Measurements from ENCODE around the gene IL18R1.
"Not testable (repeated sequence)": the region's sequence is repeated elsewhere in the genome, so short reads cannot be mapped to it uniquely, and the experiment has no call there.

Gene IL18R1

DNA sequence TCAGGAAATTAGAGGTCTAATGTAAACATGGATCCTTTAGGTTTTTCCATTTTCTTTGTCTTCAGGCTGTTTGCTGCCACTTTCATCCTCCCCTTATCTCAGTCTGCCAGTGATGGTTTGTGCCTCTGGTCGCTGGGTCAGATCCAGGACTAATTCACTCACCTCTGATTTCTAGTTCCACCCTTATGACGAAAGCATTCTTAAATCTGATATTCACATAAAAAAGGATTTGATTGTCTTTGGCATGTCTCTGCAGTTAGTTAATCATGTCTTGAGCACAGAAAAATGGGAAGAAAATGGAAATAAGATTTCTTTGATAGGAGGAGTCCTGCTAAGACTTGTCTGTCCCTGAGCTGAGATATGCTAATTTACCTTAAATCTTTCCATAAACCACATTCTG is 39.7 kb upstream of the IL18R1 start:
- TF ChIP-seq, protein P1, sequence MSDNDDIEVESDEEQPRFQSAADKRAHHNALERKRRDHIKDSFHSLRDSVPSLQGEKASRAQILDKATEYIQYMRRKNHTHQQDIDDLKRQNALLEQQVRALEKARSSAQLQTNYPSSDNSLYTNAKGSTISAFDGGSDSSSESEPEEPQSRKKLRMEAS (IDR thresholded peaks at IDR 0.05; ENCODE audit: low read depth, low read length), result no peak
- DNase-seq (ENCODE audit: low read depth), result no peak
- no peak overlapping the region for H3K4me3 ChIP-seq (ENCODE audit: low read depth, low read length)

DNA sequence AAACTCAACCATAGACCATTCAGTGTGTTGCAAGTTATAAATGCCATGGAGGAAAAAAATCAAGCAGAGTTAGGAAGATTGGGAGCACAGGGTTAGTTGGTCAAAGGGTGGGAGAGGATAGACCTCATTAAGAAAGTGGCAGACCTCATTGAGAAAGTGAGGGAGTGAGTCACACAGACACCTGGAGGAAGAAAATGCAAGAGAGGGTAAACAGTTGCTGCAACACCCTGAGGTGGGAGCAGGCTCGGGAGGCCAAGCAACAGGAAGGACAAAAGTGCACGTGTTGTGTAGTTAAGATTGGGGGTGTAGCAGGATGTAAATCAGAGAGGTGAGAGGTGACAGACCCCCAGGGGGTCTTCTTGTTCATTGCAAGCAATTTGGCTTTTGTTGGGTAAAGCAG is 37.9 kb upstream of the IL18R1 start:
- no peak overlapping the region for H3K4me3 ChIP-seq (ENCODE audit: low read depth, low read length)
- peak; percentile 62 for DNase-seq (ENCODE audit: low read depth)
- TF ChIP-seq, protein P1 (IDR thresholded peaks at IDR 0.05; ENCODE audit: low read depth, low read length), result peak; percentile 83
- TF ChIP-seq POLR2A (IDR thresholded peaks at IDR 0.05; ENCODE audit: extremely low read depth, insufficient read length), result no peak
- peak; percentile 63; the same call in 1 of the 2 replicates for TF ChIP-seq MYC (IDR thresholded peaks at IDR 0.05; ENCODE audit: low read depth, low read length)

DNA sequence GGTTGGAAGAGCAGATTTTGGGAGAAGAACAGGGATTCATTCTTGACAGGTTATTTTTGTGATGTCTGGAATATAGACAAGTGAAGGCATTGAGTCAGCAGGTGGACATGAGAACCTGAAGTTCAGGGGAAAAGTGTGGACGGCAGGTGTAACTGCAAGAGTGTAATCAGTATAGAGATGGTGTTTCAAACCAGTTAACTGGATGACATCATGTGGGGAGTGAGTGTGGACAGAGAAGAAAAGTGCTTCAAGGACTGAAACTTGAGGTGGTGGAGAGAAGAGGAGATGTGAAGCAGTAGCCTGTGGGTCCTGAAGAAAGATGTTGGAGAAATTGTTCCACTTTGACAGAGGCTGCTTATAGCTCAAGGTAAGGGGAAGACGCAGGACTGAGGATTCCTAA is 37.2 kb upstream of the IL18R1 start:
- H3K4me3 ChIP-seq (ENCODE audit: low read depth, low read length), result no peak overlapping the region
- TF ChIP-seq, protein P2, sequence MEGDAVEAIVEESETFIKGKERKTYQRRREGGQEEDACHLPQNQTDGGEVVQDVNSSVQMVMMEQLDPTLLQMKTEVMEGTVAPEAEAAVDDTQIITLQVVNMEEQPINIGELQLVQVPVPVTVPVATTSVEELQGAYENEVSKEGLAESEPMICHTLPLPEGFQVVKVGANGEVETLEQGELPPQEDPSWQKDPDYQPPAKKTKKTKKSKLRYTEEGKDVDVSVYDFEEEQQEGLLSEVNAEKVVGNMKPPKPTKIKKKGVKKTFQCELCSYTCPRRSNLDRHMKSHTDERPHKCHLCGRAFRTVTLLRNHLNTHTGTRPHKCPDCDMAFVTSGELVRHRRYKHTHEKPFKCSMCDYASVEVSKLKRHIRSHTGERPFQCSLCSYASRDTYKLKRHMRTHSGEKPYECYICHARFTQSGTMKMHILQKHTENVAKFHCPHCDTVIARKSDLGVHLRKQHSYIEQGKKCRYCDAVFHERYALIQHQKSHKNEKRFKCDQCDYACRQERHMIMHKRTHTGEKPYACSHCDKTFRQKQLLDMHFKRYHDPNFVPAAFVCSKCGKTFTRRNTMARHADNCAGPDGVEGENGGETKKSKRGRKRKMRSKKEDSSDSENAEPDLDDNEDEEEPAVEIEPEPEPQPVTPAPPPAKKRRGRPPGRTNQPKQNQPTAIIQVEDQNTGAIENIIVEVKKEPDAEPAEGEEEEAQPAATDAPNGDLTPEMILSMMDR (IDR thresholded peaks at IDR 0.05; ENCODE audit: low read depth, low read length), result no peak
- no peak for TF ChIP-seq POLR2A (IDR thresholded peaks at IDR 0.05; ENCODE audit: extremely low read depth, insufficient read length)
- no peak for TF ChIP-seq MYC (IDR thresholded peaks at IDR 0.05; ENCODE audit: low read depth, low read length)
- TF ChIP-seq, protein P1 (IDR thresholded peaks at IDR 0.05; ENCODE audit: low read depth, low read length), result no peak
- no peak for DNase-seq (ENCODE audit: low read depth)

DNA sequence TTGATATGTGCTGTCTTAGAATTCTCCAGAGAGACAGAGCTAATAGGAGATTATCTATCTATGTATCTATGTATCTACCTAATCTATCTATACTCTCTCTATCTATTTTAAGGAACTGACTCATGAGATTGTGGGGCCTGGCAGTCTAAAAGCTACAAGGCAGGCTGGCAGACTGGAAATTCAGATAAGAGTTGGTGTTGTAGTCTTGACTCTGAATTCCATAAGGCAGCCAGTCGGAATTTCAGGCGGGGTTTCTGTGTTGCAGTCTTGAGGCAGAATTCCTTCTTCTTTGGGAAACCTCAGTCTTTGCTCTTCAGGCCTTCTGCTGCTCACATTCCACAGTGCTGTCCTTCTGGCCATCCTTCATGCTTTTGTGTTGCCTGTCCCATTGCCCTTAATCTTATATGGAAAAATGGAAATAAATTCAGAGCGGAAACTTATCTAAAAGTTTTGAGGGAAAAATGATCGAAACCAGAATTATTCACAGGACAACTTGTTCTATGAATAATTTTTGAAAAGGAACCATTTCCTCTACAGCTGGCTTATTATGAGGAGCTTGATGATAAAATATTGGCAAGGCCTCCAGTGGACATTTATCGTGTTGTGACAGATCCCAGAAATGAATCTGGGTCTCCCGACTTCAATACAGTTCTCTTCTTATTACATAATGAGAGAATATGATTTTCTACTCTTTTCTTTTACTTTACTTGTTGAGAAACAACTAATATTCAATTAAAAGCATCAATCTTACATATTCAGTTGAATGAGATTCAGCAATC is 33.5 kb upstream of the IL18R1 start:
- TF ChIP-seq, protein P2 (IDR thresholded peaks at IDR 0.05; ENCODE audit: low read depth, low read length), result no peak
- no peak for TF ChIP-seq MYC (IDR thresholded peaks at IDR 0.05; ENCODE audit: low read depth, low read length)
- TF ChIP-seq POLR2A (IDR thresholded peaks at IDR 0.05; ENCODE audit: extremely low read depth, insufficient read length), result no peak
- TF ChIP-seq, protein P1 (IDR thresholded peaks at IDR 0.05; ENCODE audit: low read depth, low read length), result no peak
- H3K4me3 ChIP-seq (ENCODE audit: low read depth, low read length), result no peak overlapping the region
- no peak for DNase-seq (ENCODE audit: low read depth)

DNA sequence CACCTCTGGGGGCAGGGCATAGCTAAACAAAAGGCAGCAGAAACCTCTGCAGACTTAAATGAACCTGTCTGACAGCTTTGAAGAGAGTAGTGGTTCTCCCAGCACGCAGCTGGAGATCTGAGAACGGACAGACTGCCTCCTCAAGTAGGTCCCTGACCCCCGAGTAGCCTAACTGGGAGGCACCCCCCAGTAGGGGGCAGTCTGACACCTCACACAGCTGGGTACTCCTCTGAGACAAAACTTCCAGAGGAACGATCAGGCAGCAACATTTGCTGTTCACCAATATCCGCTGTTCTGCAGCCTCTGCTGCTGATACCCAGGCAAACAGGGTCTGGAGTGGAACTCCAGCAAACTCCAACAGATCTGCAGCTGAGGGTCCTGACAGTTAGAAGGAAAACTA is 30.7 kb upstream of the IL18R1 start:
- H3K4me3 ChIP-seq (ENCODE audit: low read depth, low read length); DNase-seq (ENCODE audit: low read depth): not testable (repeated sequence)

DNA sequence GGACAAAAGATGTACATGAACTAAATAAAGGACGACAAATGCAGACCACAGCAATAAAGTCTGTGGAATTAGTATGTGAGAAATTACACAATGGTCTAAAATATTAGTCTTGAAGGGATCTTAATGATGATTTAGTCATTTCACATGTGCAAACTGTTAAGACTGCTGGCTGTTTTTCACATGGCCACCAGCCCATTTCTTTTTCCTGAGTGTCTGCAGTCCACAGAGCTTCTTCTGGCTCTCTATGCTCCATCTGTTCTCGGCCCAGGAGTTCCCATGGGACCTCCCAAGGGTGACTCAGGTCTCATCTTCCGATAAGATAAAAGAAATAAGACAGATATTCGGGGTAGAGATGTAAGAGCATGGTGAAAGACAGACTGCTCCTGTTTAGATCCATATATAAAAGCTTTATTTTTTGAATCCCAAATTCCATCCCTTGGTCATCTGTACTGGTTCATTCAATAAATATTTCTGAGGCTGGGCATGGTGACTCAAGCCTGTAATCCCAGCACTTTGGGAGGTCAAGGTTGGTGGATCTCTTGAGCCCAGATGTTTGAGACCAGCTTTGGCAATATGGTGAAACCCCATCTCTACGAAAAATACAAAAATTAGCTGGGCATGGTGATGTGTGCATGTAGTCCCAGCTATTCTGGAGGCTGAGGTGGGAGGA is 24.1 kb upstream of the IL18R1 start:
- DNase-seq (ENCODE audit: low read depth), result no peak
- TF ChIP-seq, protein P2 (IDR thresholded peaks at IDR 0.05; ENCODE audit: low read depth, low read length), result no peak
- TF ChIP-seq POLR2A (IDR thresholded peaks at IDR 0.05; ENCODE audit: extremely low read depth, insufficient read length), result no peak
- no peak for TF ChIP-seq MYC (IDR thresholded peaks at IDR 0.05; ENCODE audit: low read depth, low read length)
- TF ChIP-seq, protein P1 (IDR thresholded peaks at IDR 0.05; ENCODE audit: low read depth, low read length), result no peak
- no peak overlapping the region for H3K4me3 ChIP-seq (ENCODE audit: low read depth, low read length)

DNA sequence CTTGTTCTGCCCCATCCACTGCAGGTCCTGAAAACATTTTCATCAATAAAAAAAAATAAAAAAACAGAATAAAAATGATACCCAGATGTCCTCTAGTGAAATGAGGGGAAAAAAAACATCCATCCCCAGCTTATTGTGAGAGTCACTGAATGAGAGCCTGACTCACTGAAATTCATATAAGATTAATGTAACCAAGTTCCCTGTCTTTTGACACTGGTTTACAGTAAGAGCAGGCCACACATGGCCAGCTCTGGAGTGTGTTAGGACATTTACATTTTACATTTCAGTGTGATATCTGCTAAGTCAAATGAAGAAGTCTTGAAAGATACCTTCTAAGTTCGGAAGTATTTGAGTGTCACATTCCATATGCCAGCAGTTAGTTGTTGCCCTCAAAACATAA is 21.1 kb upstream of the IL18R1 start:
- H3K4me3 ChIP-seq (ENCODE audit: low read depth, low read length), result no peak overlapping the region
- no peak for DNase-seq (ENCODE audit: low read depth)
- TF ChIP-seq, protein P1 (IDR thresholded peaks at IDR 0.05; ENCODE audit: low read depth, low read length), result no peak
- TF ChIP-seq POLR2A (IDR thresholded peaks at IDR 0.05; ENCODE audit: extremely low read depth, insufficient read length), result no peak
- TF ChIP-seq MYC (IDR thresholded peaks at IDR 0.05; ENCODE audit: low read depth, low read length), result no peak
- TF ChIP-seq, protein P2 (IDR thresholded peaks at IDR 0.05; ENCODE audit: low read depth, low read length), result no peak
